ENCODE results near the gene CUX1.
"Not testable (repeated sequence)": the region's sequence is repeated elsewhere in the genome, so short reads cannot be mapped to it uniquely, and the experiment has no call there.

CUX1 gene

DNA sequence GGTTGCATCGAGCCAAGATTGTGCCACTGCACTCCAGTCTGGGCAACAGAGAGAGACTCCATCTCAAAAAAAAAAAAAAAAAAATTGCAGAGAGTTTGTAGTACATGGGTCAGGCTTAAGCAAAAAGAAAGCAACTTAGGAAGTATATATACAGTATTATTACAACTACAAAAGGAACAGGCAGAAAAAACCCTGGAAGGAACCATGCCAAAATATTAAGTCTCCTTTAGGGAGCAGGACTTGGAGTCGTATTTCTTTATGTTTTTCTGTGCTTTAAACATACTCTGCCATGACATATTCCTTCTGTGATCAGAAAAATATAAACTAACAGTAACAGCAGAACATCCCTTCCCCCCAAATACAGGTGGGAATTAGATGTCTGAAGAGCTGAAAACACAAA is 144.4 kb downstream of the CUX1 start:
- DNase-seq = no peak

DNA sequence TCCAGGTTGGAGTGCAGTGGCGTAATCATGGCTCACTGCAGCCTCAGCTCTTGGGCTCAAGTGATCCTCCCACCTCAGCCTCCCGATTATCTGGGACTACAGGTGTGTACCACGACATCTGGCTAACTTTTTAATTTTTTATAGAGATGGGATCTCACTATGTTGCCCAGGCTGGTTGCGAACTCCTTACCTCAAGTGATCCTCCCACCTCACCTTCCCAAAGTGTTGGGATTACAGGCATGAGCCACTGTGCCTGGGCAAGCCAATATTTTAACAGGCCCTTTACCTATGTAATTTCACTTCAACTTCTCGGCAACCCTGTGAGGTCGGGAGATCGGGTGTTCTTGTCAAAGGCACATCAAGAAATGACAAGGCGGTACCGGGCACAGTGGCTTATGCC is 146.3 kb downstream of the CUX1 start:
- DNase-seq = no peak

DNA sequence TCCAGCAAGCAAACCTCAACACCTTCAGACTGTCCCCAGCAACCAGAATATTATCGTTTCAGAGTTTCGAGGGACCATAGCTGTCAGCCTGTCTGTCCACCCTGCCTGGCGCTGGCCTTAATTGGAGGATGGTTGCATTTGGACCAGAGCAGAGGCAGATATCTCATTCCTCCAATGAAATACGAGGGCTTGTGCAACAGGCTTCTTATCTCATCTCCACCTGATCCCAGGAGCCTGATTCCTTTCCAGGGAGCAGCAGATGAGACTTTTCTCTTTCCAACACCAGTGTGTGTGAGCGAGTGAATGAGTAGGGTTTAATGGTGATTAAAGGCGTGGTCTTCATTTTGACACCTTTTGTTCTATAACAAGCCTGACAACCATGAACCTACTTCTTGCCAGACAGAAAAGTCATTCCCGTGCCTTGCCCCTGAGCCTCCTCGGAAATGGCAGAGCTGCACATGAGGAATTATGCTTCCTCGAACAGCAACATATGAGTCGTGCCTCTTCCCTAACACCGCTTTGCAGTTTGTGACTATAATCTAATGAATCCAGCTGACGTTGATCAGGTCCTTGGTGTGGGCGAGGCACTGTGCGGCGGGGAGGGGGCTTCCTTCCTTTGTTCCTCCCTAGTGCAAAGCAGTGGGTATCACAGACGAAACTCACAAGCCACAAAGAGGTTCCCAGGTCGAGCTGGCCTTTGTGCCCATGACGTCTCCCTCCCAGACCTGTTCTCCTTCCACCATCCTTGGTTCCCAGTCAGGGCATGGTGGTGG is 147.4 kb downstream of the CUX1 start:
- no peak for DNase-seq

DNA sequence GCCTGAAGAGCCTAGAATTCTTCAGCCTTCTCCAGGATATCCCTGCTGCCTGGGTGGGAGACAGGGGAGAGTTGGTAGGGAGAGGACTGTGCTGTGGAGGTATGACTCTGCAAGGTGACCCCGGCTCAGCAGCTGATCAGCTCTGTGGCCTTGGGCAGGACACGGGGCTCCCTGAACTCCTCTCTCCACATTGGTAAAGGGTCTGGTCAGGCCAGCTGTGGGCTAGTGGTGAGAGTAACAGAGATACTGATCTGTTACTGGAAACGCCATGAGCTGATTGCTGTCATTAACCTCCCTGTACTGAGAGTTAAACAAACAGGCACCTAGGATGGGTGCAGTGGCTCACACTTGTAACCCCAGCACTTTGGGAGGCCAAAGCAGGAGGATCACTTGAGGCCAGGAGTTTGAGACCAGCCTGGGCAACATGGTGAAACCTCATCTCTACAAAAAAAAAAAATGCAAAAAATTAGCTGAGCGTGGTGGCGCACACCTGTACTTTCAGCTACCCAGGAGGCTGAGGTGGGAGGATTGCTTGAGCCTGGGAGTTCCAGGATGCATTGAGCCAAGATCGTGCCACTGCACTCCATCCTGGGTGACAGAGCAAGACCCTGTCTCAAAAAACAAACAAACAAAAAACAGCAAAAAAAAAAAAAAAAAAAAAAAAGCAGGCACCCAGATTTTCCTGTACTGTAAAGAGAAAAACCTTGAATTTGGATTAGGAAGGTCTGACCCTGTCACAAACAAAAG is 151.5 kb downstream of the CUX1 start:
- DNase-seq = no peak

DNA sequence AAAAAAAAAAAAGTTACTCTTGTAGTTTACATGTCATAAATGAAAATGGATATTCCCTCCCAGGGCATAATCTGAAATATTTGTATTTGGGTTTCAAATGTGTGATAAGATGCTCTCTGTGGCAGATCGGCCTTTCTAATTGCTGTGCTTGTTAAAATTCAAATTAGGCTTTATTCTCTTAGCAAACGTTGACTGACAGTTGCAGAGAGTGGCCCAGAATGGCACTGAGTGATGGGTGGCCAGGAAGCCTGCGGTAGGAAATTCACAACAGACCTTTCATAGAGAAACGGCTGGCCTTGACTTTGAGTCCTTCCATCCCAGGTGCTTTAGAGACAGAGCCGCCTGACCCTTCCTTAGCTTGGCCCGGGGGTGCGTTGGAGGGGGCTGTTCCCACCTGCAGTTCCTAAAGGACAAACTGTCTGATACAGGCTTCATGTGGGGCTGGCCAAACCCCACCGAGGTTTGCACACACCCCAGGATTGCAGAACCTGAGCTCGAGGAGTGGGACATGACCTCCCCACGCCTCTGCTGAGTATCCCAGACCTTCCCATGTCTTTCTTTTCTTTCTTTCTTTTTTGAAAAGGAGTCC is 152.7 kb downstream of the CUX1 start:
- DNase-seq = no peak

DNA sequence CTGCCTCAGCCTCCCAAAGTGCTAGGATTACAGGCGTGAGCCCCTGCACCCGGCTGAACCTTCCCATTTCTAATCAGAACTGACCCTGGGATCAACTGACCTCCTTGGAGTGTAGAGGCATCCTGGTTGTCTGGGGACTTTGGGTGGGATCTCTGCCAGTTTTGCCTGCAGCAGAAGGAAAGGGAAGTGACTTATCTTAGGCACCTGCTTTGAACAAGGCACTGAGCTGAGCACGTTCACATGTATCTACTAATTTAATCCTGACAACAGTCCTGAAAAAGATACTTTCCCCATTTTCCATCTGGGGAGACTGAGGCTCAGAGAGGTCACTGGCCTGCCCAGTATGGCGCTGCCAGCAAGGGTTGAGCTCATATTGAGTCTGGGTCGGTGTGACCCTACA is 153.4 kb downstream of the CUX1 start:
- no peak for DNase-seq

DNA sequence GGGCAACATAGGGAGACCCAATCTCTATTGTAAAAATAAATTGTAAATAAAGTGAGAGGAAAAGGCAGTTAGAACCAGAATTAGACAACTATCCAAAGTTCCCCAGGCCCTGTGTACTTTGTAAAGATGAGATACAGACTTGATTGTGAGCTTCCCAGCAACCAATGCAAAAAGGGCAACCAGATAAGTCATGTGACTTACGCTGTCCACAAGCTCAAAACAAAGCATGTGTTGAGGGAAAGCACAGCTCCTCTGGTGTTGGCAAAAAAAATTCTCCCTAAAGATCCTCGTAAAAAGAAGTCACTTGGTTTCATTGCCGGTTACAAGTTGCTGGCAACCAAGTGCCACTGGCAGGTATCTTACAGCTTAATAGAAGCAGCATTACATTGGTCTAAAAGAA is 154.0 kb downstream of the CUX1 start:
- no peak for DNase-seq

DNA sequence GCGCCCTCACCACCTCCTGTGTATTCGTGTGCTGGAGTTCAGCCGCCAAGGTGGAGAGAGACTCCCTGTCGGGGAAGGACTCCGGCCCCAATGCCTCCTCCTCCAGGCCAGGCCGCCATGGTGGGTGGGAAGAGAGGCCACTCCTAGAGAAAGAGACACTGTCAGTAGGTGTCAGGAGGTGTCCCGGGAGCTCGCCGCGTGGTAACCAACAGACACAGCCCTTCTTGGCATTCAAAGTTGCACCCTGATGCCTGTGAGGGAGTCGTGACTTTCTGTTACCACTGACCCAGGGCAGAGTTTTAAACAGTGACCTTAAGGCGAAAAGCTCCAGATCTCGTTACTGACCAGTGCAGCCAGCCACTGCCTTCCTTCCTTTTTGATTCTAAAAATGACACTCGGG is 155.2 kb downstream of the CUX1 start:
- DNase-seq = no peak

DNA sequence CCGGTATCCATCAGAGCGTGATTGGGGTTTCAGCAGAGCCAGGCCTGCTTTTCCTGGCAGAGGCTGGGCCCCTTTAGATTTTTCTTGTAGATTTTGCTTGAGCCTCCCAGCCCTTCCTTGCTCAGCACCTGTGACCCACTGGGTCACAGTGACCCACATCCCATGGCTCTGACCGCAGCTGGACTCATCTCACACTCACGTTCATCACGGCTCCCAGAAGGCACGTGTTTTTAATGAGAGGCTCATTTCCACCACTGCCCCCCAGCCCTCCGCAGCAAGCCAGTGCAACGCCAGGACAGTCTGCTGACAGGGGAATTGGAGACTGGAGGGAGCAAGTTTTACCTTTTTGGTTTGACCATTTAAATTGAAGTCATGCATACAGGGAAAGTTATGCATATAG is 155.7 kb downstream of the CUX1 start:
- DNase-seq = no peak

DNA sequence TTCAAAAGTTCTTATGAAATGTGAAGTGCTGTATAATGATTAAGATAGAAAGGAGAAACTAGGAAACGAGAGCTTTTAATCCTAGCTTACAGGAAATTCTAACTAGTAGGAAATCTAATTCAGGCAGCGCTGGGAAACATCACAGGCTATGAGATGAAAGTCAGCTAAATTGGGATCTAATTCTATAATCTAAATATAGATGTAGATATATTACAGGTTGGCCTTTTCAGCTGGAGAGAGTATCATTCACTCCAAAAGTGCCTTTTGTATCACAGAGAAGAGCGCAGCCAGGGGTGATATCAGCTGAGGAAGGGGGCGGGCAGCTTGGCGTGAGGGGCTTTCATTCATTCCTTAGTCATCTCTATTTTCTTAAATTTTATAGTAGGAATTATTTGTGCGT is 157.0 kb downstream of the CUX1 start:
- no peak for DNase-seq

DNA sequence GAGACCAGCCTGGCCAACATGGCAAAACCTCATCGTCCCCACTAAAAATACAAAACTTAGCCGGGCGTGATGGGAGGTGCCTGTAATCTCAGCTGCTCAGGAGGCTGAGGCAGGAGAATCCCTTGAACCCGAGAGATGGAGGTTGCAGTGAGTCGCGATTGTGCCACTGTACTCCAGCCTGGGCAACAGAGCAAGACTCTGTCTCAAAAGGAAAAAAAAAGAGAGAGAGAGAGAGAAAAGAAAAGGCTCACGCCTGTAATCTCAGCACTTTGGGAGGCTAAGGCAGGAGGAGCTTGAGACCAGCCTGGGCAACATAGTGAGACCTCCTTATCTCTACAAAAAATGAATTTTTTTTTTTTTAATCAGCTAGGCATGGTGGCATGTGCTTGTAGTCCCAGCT is 157.6 kb downstream of the CUX1 start:
- no peak for DNase-seq

DNA sequence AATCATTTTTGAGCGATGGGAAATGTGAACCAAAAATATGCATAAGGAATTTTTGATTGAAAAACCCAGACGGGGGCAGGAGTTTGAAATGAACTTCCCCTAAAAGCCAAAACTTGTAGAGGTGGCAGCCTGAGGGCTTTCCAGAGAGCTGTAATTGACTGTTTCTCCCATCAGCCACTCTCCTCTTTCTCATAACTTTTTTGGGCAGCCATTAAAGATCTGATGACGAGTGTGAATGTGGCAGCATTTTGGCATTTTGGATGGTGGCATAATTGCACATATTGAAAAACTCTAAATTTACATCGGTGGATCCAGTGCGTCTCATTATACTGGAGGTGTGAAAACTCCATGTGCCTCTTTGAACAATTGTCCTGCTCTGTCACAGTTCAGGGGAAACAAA is 159.0 kb downstream of the CUX1 start:
- DNase-seq = no peak

DNA sequence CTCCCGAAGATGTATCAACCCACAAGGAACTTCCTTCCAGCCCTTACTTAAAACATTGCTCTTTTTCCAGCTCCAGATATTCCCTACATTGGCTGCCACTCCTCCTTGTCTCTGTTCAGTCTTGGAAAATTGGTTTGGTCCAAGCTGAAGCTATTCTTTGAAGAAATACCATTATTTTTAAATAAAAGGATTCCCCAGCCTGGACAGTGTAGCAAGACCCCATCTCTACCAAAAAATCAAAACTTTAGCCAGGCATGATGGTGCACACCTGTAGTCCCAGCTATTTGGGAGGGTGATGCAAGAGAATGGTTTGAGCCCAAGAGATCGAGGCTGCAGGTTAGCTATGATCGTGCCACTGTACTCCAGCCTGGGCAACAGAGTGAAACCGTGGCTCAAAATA is 159.8 kb downstream of the CUX1 start:
- no peak for DNase-seq

DNA sequence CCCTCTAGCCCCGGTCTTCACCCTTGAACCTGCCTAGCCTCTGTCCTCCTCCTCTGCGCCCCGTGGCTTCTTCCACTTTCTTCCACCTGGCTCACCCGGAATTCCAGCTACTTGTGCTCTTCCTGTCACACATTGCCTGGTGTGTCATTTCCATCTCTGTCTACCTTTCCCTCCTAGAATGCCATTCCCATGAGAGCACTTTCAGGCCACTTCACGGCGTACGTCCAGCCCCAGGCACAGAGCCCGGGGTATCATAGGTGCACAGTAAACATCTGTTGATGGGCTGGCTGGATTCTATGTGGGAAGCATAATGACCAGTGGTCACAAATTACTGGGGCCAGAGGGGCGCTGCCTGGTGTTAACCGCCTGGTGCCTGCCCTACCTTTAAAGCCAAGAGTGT is 161.3 kb downstream of the CUX1 start:
- no peak for DNase-seq

DNA sequence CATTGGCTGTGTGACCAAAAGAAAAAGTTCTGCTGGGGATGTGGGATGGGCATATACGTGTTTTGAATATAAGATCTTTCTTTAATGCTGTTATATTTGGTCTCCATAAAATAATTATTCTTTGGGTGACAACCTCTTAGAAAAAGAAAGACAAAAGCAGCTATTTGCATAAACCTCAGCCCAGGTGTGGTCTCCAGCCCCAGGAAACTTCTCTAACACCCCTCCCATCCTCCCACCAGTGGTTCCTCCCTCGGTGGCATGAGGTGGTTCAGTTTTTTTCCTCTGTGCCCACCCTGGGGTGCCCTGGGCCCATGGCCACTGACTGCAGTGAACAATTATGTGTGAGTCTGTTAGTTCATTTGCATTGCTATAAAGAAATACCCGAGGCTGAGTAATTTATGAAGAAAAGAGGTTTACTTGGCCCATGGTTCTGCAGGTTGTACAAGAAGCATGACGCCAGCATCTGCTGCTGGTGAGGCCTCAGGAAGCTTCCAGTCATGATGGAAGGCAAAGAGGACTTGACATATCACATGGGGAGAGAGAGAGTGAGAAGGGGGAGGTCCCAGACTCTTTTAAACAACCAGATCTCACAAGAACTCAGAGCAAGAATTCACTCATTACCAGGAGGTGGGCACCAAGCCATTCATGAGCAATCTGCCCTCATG is 165.9 kb downstream of the CUX1 start:
- DNase-seq = no peak

DNA sequence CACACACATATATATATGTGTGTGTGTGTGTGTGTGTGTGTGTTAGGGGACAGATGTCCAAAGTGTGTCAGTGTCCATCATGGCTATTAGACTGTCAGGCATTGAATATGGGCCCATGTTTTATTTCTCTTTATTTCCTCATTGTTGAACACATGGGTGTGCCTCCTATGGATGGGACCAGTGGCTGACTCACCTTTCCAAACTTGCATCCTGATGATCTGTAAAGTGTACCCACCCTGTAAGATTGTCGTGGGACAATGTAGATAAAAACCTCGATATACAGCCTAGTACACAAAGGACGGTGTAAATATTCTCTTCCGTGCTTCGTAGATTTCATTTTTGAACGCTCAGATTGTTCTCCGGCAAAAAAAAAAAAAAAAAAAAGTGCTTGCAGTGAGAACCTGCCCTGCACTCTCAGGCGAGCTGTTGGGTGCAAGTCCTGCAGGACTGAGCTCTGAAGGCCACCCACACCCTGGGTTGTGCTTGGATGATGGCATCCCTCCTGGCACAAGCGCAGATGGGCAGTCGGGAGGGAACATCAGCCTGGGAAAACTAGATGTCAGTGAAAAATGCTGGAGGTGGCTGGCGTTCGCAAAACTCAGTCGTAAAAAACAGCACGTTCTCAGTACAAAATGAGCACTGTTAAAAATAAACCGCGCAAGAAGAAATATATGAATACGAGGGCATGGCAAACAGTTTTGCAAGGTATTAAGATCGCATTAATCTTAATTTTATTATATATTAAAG is 166.9 kb downstream of the CUX1 start:
- no peak for DNase-seq

DNA sequence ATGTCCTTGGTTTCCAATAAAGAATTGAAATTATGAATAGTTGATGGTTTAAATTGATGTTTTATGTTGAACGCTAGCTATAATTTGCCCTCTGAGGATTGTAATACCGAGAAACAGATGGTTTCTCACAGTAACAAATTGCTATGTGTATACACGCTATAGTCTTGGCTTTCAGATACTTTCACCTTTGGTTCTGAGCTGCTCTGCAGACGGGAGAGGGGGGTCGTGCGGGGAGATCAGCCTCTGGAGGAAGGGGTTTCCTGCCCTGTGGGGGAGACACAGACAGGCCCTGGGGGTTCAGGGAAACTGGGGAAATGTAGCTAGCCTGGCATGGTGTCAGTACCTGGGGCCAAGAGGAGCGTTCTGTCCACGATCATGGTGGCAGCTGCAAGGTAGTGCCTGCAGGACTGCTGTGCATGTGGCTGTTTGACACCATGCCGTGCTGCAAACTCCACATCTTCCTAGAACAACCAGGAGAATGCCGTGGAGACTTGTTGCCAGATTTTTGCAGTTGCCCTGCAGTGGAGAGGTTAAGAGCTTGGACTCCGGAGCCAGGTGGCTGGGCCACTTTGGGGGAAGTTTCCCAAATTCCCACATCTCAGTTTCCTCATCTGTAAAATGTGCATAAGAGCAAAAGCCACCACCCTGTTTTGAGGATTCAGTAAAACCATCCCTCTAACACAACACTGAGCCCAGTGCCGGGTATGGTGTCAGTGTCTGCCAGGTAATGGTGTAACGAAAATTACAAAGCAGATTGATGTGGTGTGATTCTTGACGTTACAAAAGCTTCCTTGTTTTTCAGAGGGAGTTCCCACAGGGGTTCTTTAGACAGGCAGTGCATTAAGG is 167.9 kb downstream of the CUX1 start:
- DNase-seq = peak; percentile 63

DNA sequence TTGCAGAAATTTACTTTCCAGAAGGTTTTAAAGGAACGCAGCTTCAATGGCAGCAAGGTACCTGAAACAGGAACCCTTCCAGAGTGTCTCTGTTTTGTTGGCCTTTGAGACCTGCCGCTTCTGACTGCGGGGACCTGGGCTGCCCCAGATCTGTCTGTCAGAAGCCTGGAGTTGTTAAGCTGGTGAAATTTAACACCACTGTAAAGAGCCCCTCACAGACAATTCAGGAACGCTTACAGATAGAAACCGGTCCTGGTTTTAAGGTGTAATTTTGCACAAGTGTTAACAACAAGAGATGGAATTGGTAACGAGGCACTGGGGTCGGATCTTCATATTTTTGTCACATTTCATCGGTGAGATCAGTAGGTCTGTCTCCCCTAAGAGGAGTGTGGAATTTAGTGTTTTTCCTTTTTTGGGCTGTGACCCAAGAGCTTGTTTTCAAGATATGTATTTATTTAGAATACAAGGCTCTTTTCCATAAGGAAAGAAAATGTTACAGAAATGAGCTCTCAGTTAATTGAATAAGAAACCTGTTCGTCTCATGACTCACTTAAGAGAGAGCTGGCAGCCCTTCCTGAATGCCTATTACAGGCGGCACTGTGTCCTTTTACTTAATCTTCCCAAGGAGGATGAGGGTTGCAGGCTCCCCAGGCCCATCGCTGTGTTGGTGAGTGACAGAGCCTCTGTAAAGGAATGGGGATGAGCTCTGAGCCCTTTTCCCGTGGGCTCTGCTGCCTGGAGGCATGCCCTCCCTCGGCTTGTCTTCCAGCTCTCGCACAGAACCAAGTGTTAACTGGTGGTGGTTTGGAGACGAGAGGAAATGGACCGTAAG is 168.7 kb downstream of the CUX1 start:
- no peak for DNase-seq

DNA sequence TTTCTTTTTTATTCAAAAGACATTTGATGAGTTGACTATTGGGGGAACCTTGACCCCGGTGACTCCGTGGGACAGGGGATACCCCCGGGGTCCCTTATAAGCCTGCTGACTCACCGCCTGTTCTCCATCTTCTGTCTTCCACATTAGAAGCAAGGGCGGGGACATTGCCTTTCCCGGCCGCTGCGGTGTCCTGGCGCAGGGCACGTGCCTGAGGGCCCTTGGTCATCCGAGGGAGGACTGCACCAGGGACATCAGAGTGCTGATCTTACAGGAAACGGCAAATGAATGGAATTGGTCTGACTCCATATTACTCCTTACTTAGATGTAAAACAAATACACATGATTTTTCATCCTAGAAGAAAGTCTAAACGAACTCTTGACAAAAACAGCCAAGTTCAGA is 170.1 kb downstream of the CUX1 start:
- DNase-seq = no peak

DNA sequence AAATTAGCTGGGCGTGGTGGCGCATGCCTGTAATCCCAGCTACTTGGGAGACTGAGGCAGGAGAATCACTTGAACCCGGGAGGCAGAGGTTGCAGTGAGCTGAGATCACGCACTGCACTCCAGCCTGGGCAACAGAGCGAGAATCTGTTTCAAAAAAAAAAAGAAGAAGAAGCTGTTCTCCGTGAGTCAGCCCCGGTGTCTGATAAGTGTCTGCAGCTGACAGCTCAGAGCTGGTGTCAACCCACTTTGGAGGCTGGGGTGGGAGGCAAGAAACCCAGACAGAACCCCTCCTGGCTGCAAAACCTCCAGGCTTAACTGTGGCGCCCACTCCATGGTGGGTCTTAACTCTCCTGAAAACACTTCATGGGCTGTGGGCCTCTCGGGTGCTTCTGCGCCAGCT is 170.6 kb downstream of the CUX1 start:
- DNase-seq = not testable (repeated sequence)

DNA sequence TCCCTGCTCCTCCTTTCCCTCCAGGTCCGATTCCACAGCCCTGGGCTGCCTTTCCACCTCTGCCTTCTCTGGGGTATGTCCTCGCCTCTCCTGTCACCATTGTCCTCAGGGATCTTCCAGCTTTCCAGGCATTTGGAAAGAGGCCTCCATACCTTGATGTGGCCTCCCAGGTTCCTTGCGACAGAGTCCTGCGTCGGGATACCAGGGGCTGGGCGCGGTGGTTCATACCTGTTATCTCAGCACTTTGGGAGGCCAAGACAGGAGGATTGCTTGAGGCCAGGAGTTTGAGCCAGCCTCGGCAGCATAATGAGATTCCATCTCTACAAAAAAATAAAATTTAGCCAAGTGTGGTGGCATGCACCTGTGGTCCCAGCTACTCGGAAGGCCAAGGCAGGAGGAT is 171.1 kb downstream of the CUX1 start:
- no peak for DNase-seq

Data from right forelimb (tissue), 1 donor.